GM18867 (cell line): ENCODE results near the gene CPEB3.
"Not testable (repeated sequence)": the region's sequence is repeated elsewhere in the genome, so short reads cannot be mapped to it uniquely, and the experiment has no call there.

Source experiments
- ATAC-seq: cut with Tn5 transposase; IDR thresholded peaks from one replicate; pipeline ENCODE4 v1.9.1; 2021; ENCODE audit warnings: mild to moderate bottlenecking, moderate library complexity; ENCODE audit not compliant: unreplicated experiment

The CPEB3 gene

GRCh38 chr10:92290837-92291615 lies at the start of gene CPEB3, which contains the start of gene MARCHF5:
CPEB3 (minus strand) TSS chr10:92291078; CDS start chr10:92240350, 50,728 bp downstream.
MARCHF5 (plus strand) TSS chr10:92291167; CDS start chr10:92291495, 328 bp downstream.
- ATAC-seq = peak; percentile 97

- ATAC-seq = not testable (repeated sequence)
Measured at GRCh38 chr10:92329927-92330326, 39.0 kb upstream of the CPEB3 start.

- no peak for ATAC-seq
Measured at GRCh38 chr10:92328993-92329392, 38.1 kb upstream of the CPEB3 start.

- ATAC-seq = no peak
Measured at GRCh38 chr10:92327445-92328433, 36.9 kb upstream of the CPEB3 start.

- no peak for ATAC-seq
Measured at GRCh38 chr10:92323079-92323478, 32.2 kb upstream of the CPEB3 start.

GRCh38 chr10:92316610-92317009 lies 25.7 kb upstream of the CPEB3 start:
- ATAC-seq = no peak

GRCh38 chr10:92313750-92314149 lies 22.9 kb upstream of the CPEB3 start:
- ATAC-seq = no peak

- ATAC-seq = no peak
Measured at GRCh38 chr10:92309272-92309671, 18.4 kb upstream of the CPEB3 start.

GRCh38 chr10:92305133-92306072 lies 14.5 kb upstream of the CPEB3 start:
- ATAC-seq = no peak

- ATAC-seq = no peak
Measured at GRCh38 chr10:92304061-92304460, 13.2 kb upstream of the CPEB3 start.

- ATAC-seq = no peak
Measured at GRCh38 chr10:92303096-92303495, 12.2 kb upstream of the CPEB3 start.

- no peak for ATAC-seq
Measured at GRCh38 chr10:92298487-92298886, 7.6 kb upstream of the CPEB3 start.

- ATAC-seq = peak; percentile 22
Measured at GRCh38 chr10:92291921-92292845, 1.3 kb upstream of the CPEB3 start.

- ATAC-seq = no peak
Measured at GRCh38 chr10:92291616-92291865, 663 bp upstream of the CPEB3 start.

GRCh38 chr10:92290076-92290836 lies 622 bp downstream of the CPEB3 start:
- ATAC-seq = peak; percentile 9

- peak; percentile 41 for ATAC-seq
Measured at GRCh38 chr10:92284112-92284704, 6.7 kb downstream of the CPEB3 start.

GRCh38 chr10:92278996-92279696 lies 11.7 kb downstream of the CPEB3 start:
- no peak for ATAC-seq

- ATAC-seq = no peak
Measured at GRCh38 chr10:92274071-92274470, 16.8 kb downstream of the CPEB3 start.
